SIG-M5 treated with dmso at 0.1 percent for 504 hours (cell line): Measurements from ENCODE around the gene LIN9.

Experiments
- DNase-seq: peaks from one replicate; lab custom pipeline; 2025; ENCODE audit not compliant: unreplicated experiment; lab: John Stamatoyannopoulos, UW

The LIN9 gene

GRCh38 chr1:226181996-226182714 is 126.8 kb downstream of the LIN9 start:
- peak; percentile 91 for DNase-seq
